Measurements from ENCODE around the gene GTF3C2. TPM values are rescaled to one million over a fixed set of nuclear protein-coding genes. Genes with fewer than 3 reads are reported as not detected.

The GTF3C2 gene
- total RNA-seq, 1 donor from 2014 or later: 19.2 TPM

DNA sequence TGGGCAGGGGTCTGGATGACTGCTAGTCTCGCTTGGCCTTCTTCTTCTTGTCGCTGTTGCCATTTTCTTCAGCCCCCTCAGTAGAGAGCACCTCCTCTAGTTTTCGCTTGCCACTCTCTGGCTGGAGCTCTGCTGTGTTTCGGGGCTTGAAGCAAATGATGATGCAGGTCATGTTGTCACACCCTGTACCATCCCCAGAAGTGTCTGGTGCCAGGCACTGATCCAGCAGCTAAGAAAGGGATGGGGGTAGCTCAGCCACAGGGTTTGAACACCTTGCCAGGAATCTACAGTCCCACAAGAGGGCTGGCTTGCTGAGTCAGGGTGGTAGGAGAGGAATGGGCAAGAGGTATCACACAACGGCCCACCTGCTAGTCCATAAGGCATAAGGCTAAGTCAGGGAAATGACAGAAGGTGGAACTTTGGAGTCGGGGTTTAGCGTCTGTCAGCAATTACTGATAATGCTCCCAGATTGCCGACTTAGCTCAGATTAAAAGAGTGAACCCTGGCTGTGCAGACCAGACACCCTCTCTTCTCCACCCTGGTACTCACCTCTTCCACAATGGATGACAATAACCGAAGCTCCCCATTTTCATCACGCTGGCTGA is 25.1 kb upstream of the GTF3C2 start:
- H3K4me3 ChIP-seq (ENCODE audit: low read depth, low read length): no peak overlapping the region
- FAIRE-seq (no peak), DNase-seq (ENCODE audit: low read depth) (no peak)
- no peaks in the 10 kb centered on the region for H3K27me3 ChIP-seq (ENCODE audit: control insufficient read depth, insufficient read depth, low read length)
- peaks cover 23% of the 10 kb centered on the region for H3K36me3 ChIP-seq (ENCODE audit: control insufficient read depth, insufficient read depth, low read length)
- TF ChIP-seq, protein P1, sequence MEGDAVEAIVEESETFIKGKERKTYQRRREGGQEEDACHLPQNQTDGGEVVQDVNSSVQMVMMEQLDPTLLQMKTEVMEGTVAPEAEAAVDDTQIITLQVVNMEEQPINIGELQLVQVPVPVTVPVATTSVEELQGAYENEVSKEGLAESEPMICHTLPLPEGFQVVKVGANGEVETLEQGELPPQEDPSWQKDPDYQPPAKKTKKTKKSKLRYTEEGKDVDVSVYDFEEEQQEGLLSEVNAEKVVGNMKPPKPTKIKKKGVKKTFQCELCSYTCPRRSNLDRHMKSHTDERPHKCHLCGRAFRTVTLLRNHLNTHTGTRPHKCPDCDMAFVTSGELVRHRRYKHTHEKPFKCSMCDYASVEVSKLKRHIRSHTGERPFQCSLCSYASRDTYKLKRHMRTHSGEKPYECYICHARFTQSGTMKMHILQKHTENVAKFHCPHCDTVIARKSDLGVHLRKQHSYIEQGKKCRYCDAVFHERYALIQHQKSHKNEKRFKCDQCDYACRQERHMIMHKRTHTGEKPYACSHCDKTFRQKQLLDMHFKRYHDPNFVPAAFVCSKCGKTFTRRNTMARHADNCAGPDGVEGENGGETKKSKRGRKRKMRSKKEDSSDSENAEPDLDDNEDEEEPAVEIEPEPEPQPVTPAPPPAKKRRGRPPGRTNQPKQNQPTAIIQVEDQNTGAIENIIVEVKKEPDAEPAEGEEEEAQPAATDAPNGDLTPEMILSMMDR (IDR thresholded peaks at IDR 0.05; ENCODE audit: insufficient read depth, low read length, severe bottlenecking): no peak

- peaks cover 28% of the 10 kb centered on the region for H3K36me3 ChIP-seq (ENCODE audit: control insufficient read depth, insufficient read depth, low read length)
- H3K4me3 ChIP-seq (ENCODE audit: low read depth, low read length): peak within 1 kb of the TSS; percentile 84
- H3K27me3 ChIP-seq (ENCODE audit: control insufficient read depth, insufficient read depth, low read length): no peaks in the 10 kb centered on the region
- DNase-seq (ENCODE audit: low read depth): peak; percentile 92
- peak; percentile 68 for FAIRE-seq
- TF ChIP-seq, protein P1 (IDR thresholded peaks at IDR 0.05; ENCODE audit: insufficient read depth, low read length, severe bottlenecking): no peak
Observed at GRCh38 chr2:27380626-27381545, 24.3 kb upstream of the GTF3C2 start, which contains the start of gene ZNF513. Gene ZNF513, minus strand, starts transcription at chr2:27380734. Its CDS starts 208 bp downstream, at chr2:27380526.

DNA sequence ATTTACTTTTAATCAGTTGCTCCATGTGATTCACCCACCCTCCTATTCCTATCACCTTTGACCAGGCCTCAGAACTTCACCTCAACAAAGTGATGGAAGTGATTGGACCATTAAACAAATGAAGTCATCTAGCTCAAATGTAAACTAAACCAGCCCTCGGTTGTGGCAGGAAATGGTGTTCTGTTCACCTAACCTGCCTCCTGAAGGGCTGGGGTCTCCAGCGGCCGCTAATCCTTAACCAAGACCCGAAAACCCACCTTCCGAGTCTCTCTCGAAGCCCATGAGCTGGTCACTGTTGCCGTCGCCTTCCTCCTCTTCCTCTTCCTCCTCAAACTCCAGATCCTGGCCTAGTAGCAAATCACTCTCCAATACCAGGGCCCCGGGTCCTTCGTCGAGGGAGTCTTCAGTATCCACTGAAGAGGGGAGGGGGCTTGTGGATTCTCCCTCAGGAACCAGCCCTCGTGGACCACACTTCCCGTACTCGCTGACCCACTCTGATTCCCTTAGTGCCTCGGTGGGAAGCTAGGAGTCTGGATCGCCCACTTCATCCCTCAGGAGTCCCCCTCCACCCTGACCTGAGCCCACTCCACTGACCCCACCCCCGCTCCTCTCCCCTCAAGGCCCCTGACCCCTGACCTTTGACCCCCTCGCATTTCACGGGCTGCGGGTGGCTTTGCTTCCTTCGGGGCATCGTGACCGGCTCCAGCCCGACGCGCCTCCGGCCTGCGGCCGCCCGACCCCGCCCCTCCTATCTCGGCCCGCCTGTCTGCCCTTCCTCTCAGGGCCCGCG is 23.5 kb upstream of the GTF3C2 start:
- FAIRE-seq (no peak), DNase-seq (ENCODE audit: low read depth) (peak; percentile 57)
- TF ChIP-seq, protein P1 (IDR thresholded peaks at IDR 0.05; ENCODE audit: insufficient read depth, low read length, severe bottlenecking): no peak
- peak overlapping the region; percentile 84 for H3K4me3 ChIP-seq (ENCODE audit: low read depth, low read length)
- no peaks in the 10 kb centered on the region for H3K27me3 ChIP-seq (ENCODE audit: control insufficient read depth, insufficient read depth, low read length)
- peaks cover 31% of the 10 kb centered on the region for H3K36me3 ChIP-seq (ENCODE audit: control insufficient read depth, insufficient read depth, low read length)

DNA sequence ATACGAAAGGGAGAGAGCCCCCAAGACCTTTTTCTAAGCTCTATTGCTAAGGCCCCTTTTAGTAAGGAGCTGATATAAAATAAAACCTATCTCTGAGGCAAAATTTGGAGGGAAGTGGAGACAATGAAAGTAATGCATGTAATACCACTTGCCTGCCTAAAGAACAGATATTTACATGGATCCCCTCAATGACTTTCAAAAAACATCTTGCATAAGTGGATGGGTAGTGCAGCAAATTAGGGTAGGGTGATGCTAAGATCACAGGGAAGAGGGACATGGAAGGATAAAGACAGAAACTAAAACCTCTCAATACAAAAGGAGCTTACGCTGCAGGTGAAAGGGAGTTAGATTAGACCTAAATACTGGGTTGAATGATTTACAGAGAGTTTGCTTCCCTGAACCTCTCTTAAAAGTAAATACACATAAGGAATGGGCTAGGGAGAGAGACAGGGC is 22.8 kb upstream of the GTF3C2 start:
- FAIRE-seq (no peak), DNase-seq (ENCODE audit: low read depth) (no peak)
- no peaks in the 10 kb centered on the region for H3K27me3 ChIP-seq (ENCODE audit: control insufficient read depth, insufficient read depth, low read length)
- TF ChIP-seq, protein P1 (IDR thresholded peaks at IDR 0.05; ENCODE audit: insufficient read depth, low read length, severe bottlenecking): no peak
- peaks cover 29% of the 10 kb centered on the region for H3K36me3 ChIP-seq (ENCODE audit: control insufficient read depth, insufficient read depth, low read length)
- H3K4me3 ChIP-seq (ENCODE audit: low read depth, low read length): peak overlapping the region; percentile 84

DNA sequence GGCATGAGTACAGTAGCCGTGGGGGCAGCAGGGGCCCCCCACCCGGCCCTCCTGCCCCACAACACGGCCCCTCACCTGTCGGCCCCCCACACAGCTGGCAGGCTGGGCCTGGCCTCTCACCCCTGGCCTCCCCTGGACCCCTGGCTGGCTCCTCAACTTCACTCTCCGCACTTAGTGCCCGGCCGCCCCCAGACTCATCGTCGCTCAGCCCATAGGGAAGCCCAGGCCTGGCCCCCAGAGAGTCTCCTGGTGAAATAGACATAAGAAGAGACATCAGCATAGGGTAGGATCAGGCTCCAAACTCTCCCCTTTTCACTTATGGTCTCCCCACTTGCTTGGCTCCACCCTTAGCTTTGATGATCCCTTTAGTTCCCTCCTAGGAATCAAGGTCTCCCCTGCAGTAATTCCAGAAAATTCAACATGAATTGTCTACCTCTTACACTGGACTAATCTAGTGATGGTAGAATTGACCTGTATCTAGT is 22.3 kb upstream of the GTF3C2 start:
- no peak for FAIRE-seq
- TF ChIP-seq, protein P1 (IDR thresholded peaks at IDR 0.05; ENCODE audit: insufficient read depth, low read length, severe bottlenecking): no peak
- no peak overlapping the region for H3K4me3 ChIP-seq (ENCODE audit: low read depth, low read length)
- no peaks in the 10 kb centered on the region for H3K27me3 ChIP-seq (ENCODE audit: control insufficient read depth, insufficient read depth, low read length)
- DNase-seq (ENCODE audit: low read depth): no peak
- peaks cover 30% of the 10 kb centered on the region for H3K36me3 ChIP-seq (ENCODE audit: control insufficient read depth, insufficient read depth, low read length)

Measured in bronchial epithelial cell (primary cell).